GM23248 (cell line): Measurements from ENCODE around the gene STAC.

Source experiments
- EZH2 ChIP-seq: fragments of 200-600 bp; sonication (generic); IDR thresholded peaks from 2 replicates; pipeline ENCODE4 v1.6.1; 2018; ENCODE audit warnings: antibody characterized with exemption, mild to moderate bottlenecking; ENCODE audit not compliant: insufficient read depth, poor library complexity, severe bottlenecking
- EZH2phosphoT487 ChIP-seq: fragments of 200-600 bp; sonication (generic); IDR thresholded peaks from 2 replicates; pipeline ENCODE4 v1.6.1; 2018; ENCODE audit warnings: antibody characterized with exemption, moderate library complexity, mild to moderate bottlenecking, low read depth; ENCODE audit not compliant: insufficient read depth

- TF ChIP-seq EZH2phosphoT487 (no peak), EZH2 (no peak)
Observed at GRCh38 chr3:36446276-36446675, 66.0 kb downstream of the STAC start.
